ENCODE data around the gene APRT. TPM values are rescaled to one million over a fixed set of nuclear protein-coding genes. Genes with fewer than 3 reads are reported as not detected.

Gene APRT
- total and polyA plus RNA-seq, 9 of the 15 experiments (the other 6 are each of a cell fraction or from before 2014, with no cell fraction given), result 41.7 to 409 (median 146) TPM

- no peak for TF ChIP-seq E2F5 (CRISPR knock-in tag; IDR thresholded peaks at IDR 0.05)
- TF ChIP-seq RBM39 (optimal IDR thresholded peaks at IDR 0.05; ENCODE audit: low read depth, low read length), result peak; percentile 30
- TF ChIP-seq BHLHE40 (IDR thresholded peaks at IDR 0.05; ENCODE audit: low read length), result peak; percentile 90
- no peak for TF ChIP-seq ZNF398 (CRISPR knock-in tag; IDR thresholded peaks at IDR 0.05)
- TF ChIP-seq PTBP1 (IDR thresholded peaks at IDR 0.05; ENCODE audit: low read depth, low read length), result no peak
- no peak for TF ChIP-seq ZNF280A (IDR thresholded peaks at IDR 0.05; ENCODE audit: low read depth, partially characterized antibody)
- TF ChIP-seq POU5F1 (IDR thresholded peaks at IDR 0.05; ENCODE audit: borderline replicate concordance, low read depth, low read length, partially characterized antibody), result no peak
- peak in 1 of 2 experiments; percentile 83; a peak in 2 of 4 replicates for TF ChIP-seq TEAD1 (CRISPR knock-in tag; IDR thresholded peaks at IDR 0.05)
- peak; percentile 45; the same call in 1 of the 2 replicates for TF ChIP-seq PHF8 (IDR thresholded peaks at IDR 0.05; ENCODE audit: borderline replicate concordance, low read length)
- TF ChIP-seq ZBTB34 (CRISPR knock-in tag; IDR thresholded peaks at IDR 0.05), result no peak; the same call in 1 of the 2 replicates
- TF ChIP-seq SNIP1 (IDR thresholded peaks at IDR 0.05; ENCODE audit: low read depth), result no peak
- no peak for TF ChIP-seq FOXJ3 (CRISPR knock-in tag; IDR thresholded peaks at IDR 0.05)
- TF ChIP-seq TRIM24 (IDR thresholded peaks at IDR 0.05), result peak in 1 of 2 experiments; percentile 71; a peak in 2 of 4 replicates
- no peak for TF ChIP-seq ZNF280B (CRISPR knock-in tag; IDR thresholded peaks at IDR 0.05)
- no peak; the same call in 1 of the 2 replicates for TF ChIP-seq NCOA1 (IDR thresholded peaks at IDR 0.05; ENCODE audit: low read depth)
- TF ChIP-seq SAFB2 (IDR thresholded peaks at IDR 0.05; ENCODE audit: borderline replicate concordance, low read depth, low read length, severe bottlenecking), result no peak
Observed at GRCh38 chr16:88770461-88771293, 41.1 kb downstream of the APRT start (continued).
